Hepatocyte (in vitro differentiated cells): Measurements from ENCODE around the gene GNAI2. TPM values are rescaled to one million over a fixed set of nuclear protein-coding genes. Genes with fewer than 3 reads are reported as not detected.

Experiments used
- DNase-seq: peaks from one replicate; pipeline ENCODE4 v3.0.0-alpha.2; 2016; ENCODE audit warnings: low spot score
- H2AFZ ChIP-seq: fragments of 200-600 bp; sonication (generic); 2 replicates; pipeline ENCODE4 v1.6.0; 2016; ENCODE audit warnings: antibody characterized with exemption, mild to moderate bottlenecking
- H3K27ac ChIP-seq: fragments of 200-600 bp; sonication (generic); 2 replicates; pipeline ENCODE4 v1.5.1; 2016; ENCODE audit warnings: mild to moderate bottlenecking
- H3K27me3 ChIP-seq: fragments of 200-600 bp; sonication (generic); 2 replicates; pipeline ENCODE4 v1.6.1; 2016
- H3K36me3 ChIP-seq: fragments of 200-600 bp; sonication (generic); replicated peaks from 2 replicates; pipeline ENCODE4 v1.5.1; 2016; ENCODE audit warnings: low read depth; ENCODE audit not compliant: insufficient read depth
- H3K4me1 ChIP-seq: fragments of 200-600 bp; sonication (generic); 2 replicates; pipeline ENCODE4 v1.5.1; 2016; ENCODE audit warnings: mild to moderate bottlenecking, moderate library complexity; ENCODE audit not compliant: insufficient read depth
- H3K4me2 ChIP-seq: fragments of 200-600 bp; sonication (generic); 2 replicates; pipeline ENCODE4 v1.6.0; 2016
- H3K4me3 ChIP-seq: fragments of 200-600 bp; sonication (generic); 2 replicates; pipeline ENCODE4 v1.5.1; 2016; ENCODE audit warnings: mild to moderate bottlenecking
- H3K79me2 ChIP-seq: fragments of 200-600 bp; sonication (generic); 2 replicates; pipeline ENCODE4 v1.6.0; 2017; ENCODE audit warnings: mild to moderate bottlenecking
- H3K9me2 ChIP-seq: fragments of 200-600 bp; sonication (generic); replicated peaks from 2 replicates; pipeline ENCODE4 v1.6.0; 2017; ENCODE audit warnings: mild to moderate bottlenecking; ENCODE audit not compliant: insufficient read depth
- H3K9me3 ChIP-seq: fragments of 200-600 bp; sonication (generic); 2 replicates; pipeline ENCODE4 v1.5.1; 2016; ENCODE audit warnings: low read depth, mild to moderate bottlenecking
- H4K20me1 ChIP-seq: fragments of 200-600 bp; sonication (generic); 2 replicates; pipeline ENCODE4 v1.6.0; 2016; ENCODE audit warnings: mild to moderate bottlenecking; ENCODE audit not compliant: insufficient read depth, poor library complexity, severe bottlenecking
- CTCF ChIP-seq: fragments of 200-600 bp; sonication (generic); IDR thresholded peaks from 2 replicates; pipeline ENCODE4 v1.5.1; 2016; ENCODE audit warnings: antibody characterized with exemption, mild to moderate bottlenecking; ENCODE audit not compliant: poor library complexity
- EZH2 ChIP-seq: fragments of 200-600 bp; sonication (generic); IDR thresholded peaks from 2 replicates; pipeline ENCODE4 v1.6.1; 2016; ENCODE audit warnings: antibody characterized with exemption, mild to moderate bottlenecking, borderline replicate concordance
- EZH2phosphoT487 ChIP-seq: fragments of 200-600 bp; sonication (generic); IDR thresholded peaks from one replicate; pipeline ENCODE4 v1.6.1; 2018; ENCODE audit warnings: antibody characterized with exemption, mild to moderate bottlenecking, low read depth, moderate library complexity; ENCODE audit not compliant: unreplicated experiment, severe bottlenecking
- WGBS: methylation state at CpG from one replicate; pipeline ENCODE4 v1.1.6; 2016; ENCODE audit warnings: low lambda C conversion rate; ENCODE audit errors: missing lambda C conversion rate; 5-methylcytosine and 5-hydroxymethylcytosine counted together
- polyA plus RNA-seq: library from polyadenylated mRNA; unstranded; fragments of >200 nt; fragmentation: Nextera tagmentation; extraction: Ambion mirVana; gene quantifications from 2 replicates; pipeline ENCODE4 v1.2.1, GENCODE V29; 2016
- total RNA-seq: library from RNA; depleted of rRNA; stranded (reverse); fragments of >200 nt; gene quantifications from 2 replicates; pipeline ENCODE4 v1.2.3, GENCODE V29; 2014

GNAI2 gene
- total and polyA plus RNA-seq, 2 experiments from 2014 or later, result 103 to 233 TPM

GRCh38 chr3:50194903-50195500, 41.0 kb upstream of the GNAI2 start:
- H3K27ac ChIP-seq, result peak overlapping the region; percentile 54
- peaks cover 3% of the 10 kb centered on the region for H3K27me3 ChIP-seq
- WGBS, result 81% methylated on average over 9 of the region's 14 CpGs
- no peak overlapping the region for H2AFZ ChIP-seq
- no peaks in the 10 kb centered on the region for H3K36me3 ChIP-seq
- peak; percentile 52 for DNase-seq
- no peaks in the 10 kb centered on the region for H3K79me2 ChIP-seq
- TF ChIP-seq EZH2, result no peak
- no peak for TF ChIP-seq CTCF
- TF ChIP-seq EZH2phosphoT487, result no peak
- H3K9me2 ChIP-seq, result no peaks in the 10 kb centered on the region
- H3K4me1 ChIP-seq, result no peaks in the 10 kb centered on the region
- no peaks in the 10 kb centered on the region for H3K9me3 ChIP-seq
- H3K4me3 ChIP-seq, result no peak overlapping the region
- no peaks in the 10 kb centered on the region for H4K20me1 ChIP-seq
- H3K4me2 ChIP-seq, result peak overlapping the region; percentile 68

GRCh38 chr3:50195501-50196252, 40.3 kb upstream of the GNAI2 start:
- 51% methylated on average over 4 of the region's 4 CpGs for WGBS
- TF ChIP-seq EZH2phosphoT487, result no peak
- no peak for TF ChIP-seq CTCF
- TF ChIP-seq EZH2, result no peak
- peak overlapping the region; percentile 54 for H3K27ac ChIP-seq

GRCh38 chr3:50196253-50196801, 39.7 kb upstream of the GNAI2 start:
- 71% methylated on average over 6 of the region's 6 CpGs for WGBS
- TF ChIP-seq CTCF (no peak), EZH2 (no peak), EZH2phosphoT487 (no peak)

More at GRCh38 chr3:50195501-50196252, 40.3 kb upstream of the GNAI2 start:
- H3K4me2 ChIP-seq, result no peak overlapping the region
- H3K79me2 ChIP-seq, result no peaks in the 10 kb centered on the region
- DNase-seq, result peak; percentile 63
- no peak overlapping the region for H2AFZ ChIP-seq
- no peaks in the 10 kb centered on the region for H3K36me3 ChIP-seq
- H3K9me2 ChIP-seq, result no peaks in the 10 kb centered on the region
- no peaks in the 10 kb centered on the region for H4K20me1 ChIP-seq
- H3K9me3 ChIP-seq, result no peaks in the 10 kb centered on the region
- H3K4me1 ChIP-seq, result no peaks in the 10 kb centered on the region
- H3K4me3 ChIP-seq, result no peak overlapping the region
- H3K27me3 ChIP-seq, result peaks cover 3% of the 10 kb centered on the region

More at GRCh38 chr3:50196253-50196801, 39.7 kb upstream of the GNAI2 start:
- no peaks in the 10 kb centered on the region for H3K36me3 ChIP-seq
- H3K4me3 ChIP-seq, result no peak overlapping the region
- H3K27ac ChIP-seq, result peak overlapping the region; percentile 54
- no peak for DNase-seq
- no peaks in the 10 kb centered on the region for H3K9me3 ChIP-seq
- H4K20me1 ChIP-seq, result no peaks in the 10 kb centered on the region
- H3K4me1 ChIP-seq, result no peaks in the 10 kb centered on the region
- no peak overlapping the region for H3K4me2 ChIP-seq
- peaks cover 3% of the 10 kb centered on the region for H3K27me3 ChIP-seq
- no peak overlapping the region for H2AFZ ChIP-seq
- no peaks in the 10 kb centered on the region for H3K79me2 ChIP-seq
- H3K9me2 ChIP-seq, result no peaks in the 10 kb centered on the region
